Nephron (organoid): ENCODE measurements around the gene TSHZ1.

ENCODE experiments used
- H3K27ac Mint-ChIP-seq, 3 experiments: 2 replicates each; pipeline ENCODE4 v1.8.0; 2020; ENCODE audit warnings: mixed read lengths in 3 of 3, mild to moderate bottlenecking in 2 of 3, moderate library complexity in 1 of 3
- H3K27me3 Mint-ChIP-seq: 2 replicates; pipeline ENCODE4 v1.8.0; 2021; ENCODE audit warnings: low read depth, mild to moderate bottlenecking, moderate library complexity, mixed read lengths
- H3K36me3 Mint-ChIP-seq: 2 replicates; pipeline ENCODE4 v1.8.0; 2020; ENCODE audit warnings: low read depth, mixed read lengths
- H3K4me1 Mint-ChIP-seq: 2 replicates; pipeline ENCODE4 v1.8.0; 2020; ENCODE audit warnings: mixed read lengths
- H3K4me3 Mint-ChIP-seq, 3 experiments: 2 replicates each; pipeline ENCODE4 v1.8.0; 2020; ENCODE audit warnings: mild to moderate bottlenecking in 3 of 3, mixed read lengths in 3 of 3, moderate library complexity in 2 of 3
- H3K9me3 Mint-ChIP-seq: 2 replicates; pipeline ENCODE4 v1.8.0; 2020; ENCODE audit warnings: mixed read lengths
- TF ChIP-seq, protein P1 (sequence below), 3 experiments: fragments of 200-600 bp; sonication (generic); IDR thresholded peaks; one replicate each; pipeline ENCODE4 v1.5.0; 2021; ENCODE audit warnings: antibody characterized with exemption in 3 of 3; ENCODE audit not compliant: unreplicated experiment in 3 of 3

The TSHZ1 gene

DNA sequence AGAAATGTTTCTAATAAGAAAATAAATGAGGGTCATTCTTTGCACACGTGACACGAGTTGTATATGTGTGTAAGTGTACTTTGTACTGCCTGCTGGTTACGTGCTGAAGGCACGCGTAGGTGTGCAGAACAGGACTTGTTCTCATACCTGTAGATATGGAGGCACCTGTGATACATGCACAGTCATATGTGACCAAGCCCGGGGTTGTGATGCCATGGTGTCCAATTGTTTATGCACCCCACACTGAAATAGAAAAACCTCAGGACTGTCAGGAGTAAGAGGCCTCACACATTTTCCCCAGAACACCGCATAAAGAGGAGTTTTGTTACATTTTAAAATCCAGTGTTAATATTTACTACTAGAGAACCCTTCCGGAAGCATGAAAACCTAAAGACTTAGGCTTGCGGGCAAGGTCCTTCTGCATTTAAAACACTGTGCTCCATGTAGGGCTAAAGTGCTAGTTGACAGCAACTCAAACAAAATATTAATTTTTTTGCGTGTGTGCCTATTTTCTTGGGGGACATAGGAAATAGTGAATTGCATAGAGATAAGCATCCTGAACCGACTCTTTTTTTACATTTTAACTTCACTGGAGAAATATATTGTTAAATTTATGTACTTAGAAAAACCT, 9.3 kb downstream of the TSHZ1 start:
- TF ChIP-seq, protein P1, sequence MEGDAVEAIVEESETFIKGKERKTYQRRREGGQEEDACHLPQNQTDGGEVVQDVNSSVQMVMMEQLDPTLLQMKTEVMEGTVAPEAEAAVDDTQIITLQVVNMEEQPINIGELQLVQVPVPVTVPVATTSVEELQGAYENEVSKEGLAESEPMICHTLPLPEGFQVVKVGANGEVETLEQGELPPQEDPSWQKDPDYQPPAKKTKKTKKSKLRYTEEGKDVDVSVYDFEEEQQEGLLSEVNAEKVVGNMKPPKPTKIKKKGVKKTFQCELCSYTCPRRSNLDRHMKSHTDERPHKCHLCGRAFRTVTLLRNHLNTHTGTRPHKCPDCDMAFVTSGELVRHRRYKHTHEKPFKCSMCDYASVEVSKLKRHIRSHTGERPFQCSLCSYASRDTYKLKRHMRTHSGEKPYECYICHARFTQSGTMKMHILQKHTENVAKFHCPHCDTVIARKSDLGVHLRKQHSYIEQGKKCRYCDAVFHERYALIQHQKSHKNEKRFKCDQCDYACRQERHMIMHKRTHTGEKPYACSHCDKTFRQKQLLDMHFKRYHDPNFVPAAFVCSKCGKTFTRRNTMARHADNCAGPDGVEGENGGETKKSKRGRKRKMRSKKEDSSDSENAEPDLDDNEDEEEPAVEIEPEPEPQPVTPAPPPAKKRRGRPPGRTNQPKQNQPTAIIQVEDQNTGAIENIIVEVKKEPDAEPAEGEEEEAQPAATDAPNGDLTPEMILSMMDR (IDR thresholded peaks at IDR 0.05; ENCODE audit: unreplicated experiment in 3 of 3) = no peak
- Mint-ChIP-seq H3K4me1 (peaks cover 99% of the 10 kb centered on the region), H3K4me3 (peak overlapping the region; percentile 35 to 50 (median 39)), H3K36me3 (peaks cover 4% of the 10 kb centered on the region), H3K27me3 (no peaks in the 10 kb centered on the region), H3K9me3 (no peaks in the 10 kb centered on the region), H3K27ac (peak overlapping the region; percentile 86 to 99 (median 96))

- Mint-ChIP-seq H3K27me3 (no peaks in the 10 kb centered on the region), H3K9me3 (no peaks in the 10 kb centered on the region), H3K4me3 (peak overlapping the region; percentile 26 to 74 (median 37)), H3K27ac (peak overlapping the region; percentile 86 to 99 (median 96)), H3K4me1 (peaks cover 95% of the 10 kb centered on the region), H3K36me3 (no peaks in the 10 kb centered on the region)
- TF ChIP-seq, protein P1 (IDR thresholded peaks at IDR 0.05; ENCODE audit: unreplicated experiment in 3 of 3) = no peak
Measured at GRCh38 chr18:75220551-75221355, 10.2 kb downstream of the TSHZ1 start.

DNA sequence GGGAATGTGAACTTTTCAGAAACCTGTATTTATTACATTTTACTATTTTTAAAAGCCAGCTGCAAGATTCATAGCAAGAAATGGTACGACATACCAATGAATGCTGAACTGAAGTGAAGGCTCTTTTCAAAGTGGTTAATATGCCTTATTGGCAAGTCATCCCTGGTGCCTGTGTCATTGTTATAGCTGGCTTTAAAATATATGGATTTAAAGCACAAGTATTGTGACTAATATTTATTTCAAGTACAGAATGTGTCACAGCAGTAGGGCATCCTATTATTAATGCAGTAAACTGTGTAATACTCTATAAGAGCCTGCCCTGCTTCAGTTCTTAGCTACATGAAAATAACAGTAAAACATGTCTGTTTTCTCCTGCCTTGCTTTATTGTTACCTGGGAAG, 10.8 kb downstream of the TSHZ1 start:
- Mint-ChIP-seq H3K36me3 (no peaks in the 10 kb centered on the region), H3K4me3 (no peak overlapping the region), H3K27me3 (no peaks in the 10 kb centered on the region), H3K9me3 (no peaks in the 10 kb centered on the region), H3K27ac (peak overlapping the region; percentile 93 to 99 (median 96)), H3K4me1 (peaks cover 97% of the 10 kb centered on the region)
- TF ChIP-seq, protein P1 (IDR thresholded peaks at IDR 0.05; ENCODE audit: unreplicated experiment in 3 of 3) = no peak

DNA sequence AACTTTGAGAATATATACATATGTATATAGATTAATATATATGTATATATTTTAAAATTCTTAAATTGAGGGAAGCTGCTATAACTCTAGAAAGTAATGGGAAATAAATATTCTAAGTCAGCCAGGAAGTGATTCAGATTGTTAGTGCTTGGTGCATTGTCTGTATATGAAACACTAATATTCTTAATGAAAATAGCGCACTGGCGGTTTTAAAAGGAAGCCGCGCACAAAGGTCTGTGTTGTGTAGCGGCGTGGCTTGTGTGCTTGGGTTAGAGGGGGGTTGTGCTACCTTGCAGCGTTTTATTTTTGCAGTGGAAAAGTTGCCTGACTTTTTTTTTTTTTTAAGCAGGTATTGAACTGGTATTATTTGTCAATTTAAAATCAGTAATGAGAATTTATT, 11.3 kb downstream of the TSHZ1 start:
- TF ChIP-seq, protein P1 (IDR thresholded peaks at IDR 0.05; ENCODE audit: unreplicated experiment in 3 of 3) = no peak
- peak overlapping the region; percentile 93 to 99 (median 96) for H3K27ac Mint-ChIP-seq
- peak overlapping the region; percentile 28 to 51 (median 48) for H3K4me3 Mint-ChIP-seq
- H3K9me3 Mint-ChIP-seq = no peaks in the 10 kb centered on the region
- H3K36me3 Mint-ChIP-seq = no peaks in the 10 kb centered on the region
- no peaks in the 10 kb centered on the region for H3K27me3 Mint-ChIP-seq
- H3K4me1 Mint-ChIP-seq = peaks cover 97% of the 10 kb centered on the region

DNA sequence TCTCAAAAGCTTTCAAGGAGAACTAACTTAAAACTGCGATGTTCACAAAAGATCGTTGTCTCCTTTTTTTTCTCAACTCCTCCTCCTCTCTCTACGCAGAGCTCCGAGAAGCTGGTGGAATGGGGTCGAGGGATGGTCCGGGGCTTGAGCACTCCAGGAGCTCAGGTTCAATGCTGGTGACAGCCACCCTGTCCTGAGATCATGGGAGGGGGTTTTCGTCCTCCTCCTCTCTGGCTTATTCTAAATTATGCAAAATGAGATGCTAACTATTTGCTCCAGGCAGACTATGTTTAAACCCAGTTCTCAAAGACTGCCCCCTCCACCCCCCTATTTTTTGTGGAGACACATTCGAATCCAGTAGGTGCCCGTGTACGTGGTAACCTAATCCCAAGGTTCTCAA, 11.8 kb downstream of the TSHZ1 start:
- H3K27me3 Mint-ChIP-seq = no peaks in the 10 kb centered on the region
- peak overlapping the region; percentile 93 to 99 (median 96) for H3K27ac Mint-ChIP-seq
- peak overlapping the region; percentile 13 to 51 (median 47) for H3K4me3 Mint-ChIP-seq
- peaks cover 97% of the 10 kb centered on the region for H3K4me1 Mint-ChIP-seq
- no peaks in the 10 kb centered on the region for H3K9me3 Mint-ChIP-seq
- H3K36me3 Mint-ChIP-seq = no peaks in the 10 kb centered on the region
- TF ChIP-seq, protein P1 (IDR thresholded peaks at IDR 0.05; ENCODE audit: unreplicated experiment in 3 of 3) = no peak
